ENCODE data around the gene TMEM72. TPM values are rescaled to one million over a fixed set of nuclear protein-coding genes. Genes with fewer than 3 reads are reported as not detected.

Gene TMEM72
- total and polyA plus RNA-seq, 2 of the 13 experiments (the other 11 are each of a cell fraction or from before 2014, with no cell fraction given): 0.04 TPM; not detected in 1

- TF ChIP-seq PBX3 (CRISPR knock-in tag; IDR thresholded peaks at IDR 0.05; ENCODE audit: borderline replicate concordance): no peak
- peak; percentile 74 for TF ChIP-seq ZNF629 (CRISPR knock-in tag; conservative IDR thresholded peaks at IDR 0.05)
- no peak for TF ChIP-seq SPEN (CRISPR knock-in tag; IDR thresholded peaks at IDR 0.05; ENCODE audit: low read depth)
- peak; percentile 31 for TF ChIP-seq ELF1 (CRISPR knock-in tag; IDR thresholded peaks at IDR 0.05)
- no peak for TF ChIP-seq ZBTB37 (CRISPR knock-in tag; IDR thresholded peaks at IDR 0.05)
- TF ChIP-seq GPN1 (CRISPR knock-in tag; IDR thresholded peaks at IDR 0.05; ENCODE audit: borderline replicate concordance): no peak
- no peak for TF ChIP-seq HIC2 (CRISPR knock-in tag; IDR thresholded peaks at IDR 0.05; ENCODE audit: low read depth)
- no peak for TF ChIP-seq ELF3 (CRISPR knock-in tag; IDR thresholded peaks at IDR 0.05)
- TF ChIP-seq MAF1 (CRISPR knock-in tag; IDR thresholded peaks at IDR 0.05; ENCODE audit: borderline replicate concordance): no peak
- TF ChIP-seq KLF6 (CRISPR knock-in tag; IDR thresholded peaks at IDR 0.05): no peak
- TF ChIP-seq GMEB2 (CRISPR knock-in tag; IDR thresholded peaks at IDR 0.05; ENCODE audit: low read depth): no peak
- no peak; the same call in 1 of the 2 replicates for TF ChIP-seq TGIF2 (CRISPR knock-in tag; IDR thresholded peaks at IDR 0.05)
- no peak; the same call in 1 of the 2 replicates for TF ChIP-seq SMAD3 (CRISPR knock-in tag; IDR thresholded peaks at IDR 0.05)
- no peak for TF ChIP-seq TBL1XR1 (IDR thresholded peaks at IDR 0.05; ENCODE audit: borderline replicate concordance, low read length, partially characterized antibody)
- 0 out of 2 replicates have a peak, but pooled peaks have one; percentile 10 for TF ChIP-seq THRA (CRISPR knock-in tag; IDR thresholded peaks at IDR 0.05; ENCODE audit: borderline replicate concordance)
- peak; percentile 24; the same call in 1 of the 2 replicates for TF ChIP-seq ESRRA (CRISPR knock-in tag; IDR thresholded peaks at IDR 0.05; ENCODE audit: low read depth)
- peak; percentile 40; the same call in 1 of the 2 replicates for TF ChIP-seq HOXA9 (CRISPR knock-in tag; IDR thresholded peaks at IDR 0.05; ENCODE audit: borderline replicate concordance)
- no peak; the same call in 1 of the 2 replicates for TF ChIP-seq ZSCAN30 (CRISPR knock-in tag; IDR thresholded peaks at IDR 0.05)
- no peak for TF ChIP-seq ZNF24 (IDR thresholded peaks at IDR 0.05)
Measured at GRCh38 chr10:44975431-44976331, 64.5 kb downstream of the TMEM72 start (continued).
